BJ (cell line): ENCODE results near the gene DAB2IP. TPM values are rescaled to one million over a fixed set of nuclear protein-coding genes. Genes with fewer than 3 reads are reported as not detected.

ENCODE experiments used
- CTCF ChIA-PET: fragments of 350-600 bp; formaldehyde crosslinking; extraction: SDS; loops from one replicate; lab custom pipeline; 2021; ENCODE audit warnings: antibody characterized with exemption, inconsistent platforms; lab: Yijun Ruan, JAX
- POLR2A ChIA-PET: fragments of 300-600 bp; sonication (Branson Sonifier 250); formaldehyde crosslinking; extraction: SDS; loops from one replicate; lab custom pipeline; 2021; ENCODE audit warnings: antibody characterized with exemption; lab: Charles Lee
- DNase-seq: peaks from one replicate; pipeline ENCODE4 v3.0.0-alpha.2; 2011; ENCODE audit warnings: low read depth
- H3K27me3 ChIP-seq: 2 replicates; pipeline ENCODE4 v1.6.0; 2011; ENCODE audit warnings: low read length; ENCODE audit not compliant: control insufficient read depth, insufficient read depth
- H3K36me3 ChIP-seq: 2 replicates; pipeline ENCODE4 v1.5.1; 2011; ENCODE audit warnings: low read length; ENCODE audit not compliant: control insufficient read depth, insufficient read depth
- H3K4me3 ChIP-seq: 2 replicates; pipeline ENCODE4 v1.5.1; 2011; ENCODE audit warnings: low read depth, mild to moderate bottlenecking, control low read depth, low read length
- polyA plus RNA-seq: library from polyadenylated mRNA; depleted of rRNA; stranded (reverse); fragments of >200 nt; gene quantifications from 2 replicates; pipeline ENCODE4 v1.2.3, GENCODE V29; 2011
- TF ChIP-seq, protein P1 (sequence below): IDR thresholded peaks from 2 replicates; pipeline ENCODE4 v1.5.1; 2011; ENCODE audit warnings: low read depth, mild to moderate bottlenecking, control low read depth, inconsistent platforms, low read length, moderate library complexity; ENCODE audit not compliant: insufficient read depth

Gene DAB2IP
- polyA plus RNA-seq, 1 experiment, result 38.1 TPM

DNA sequence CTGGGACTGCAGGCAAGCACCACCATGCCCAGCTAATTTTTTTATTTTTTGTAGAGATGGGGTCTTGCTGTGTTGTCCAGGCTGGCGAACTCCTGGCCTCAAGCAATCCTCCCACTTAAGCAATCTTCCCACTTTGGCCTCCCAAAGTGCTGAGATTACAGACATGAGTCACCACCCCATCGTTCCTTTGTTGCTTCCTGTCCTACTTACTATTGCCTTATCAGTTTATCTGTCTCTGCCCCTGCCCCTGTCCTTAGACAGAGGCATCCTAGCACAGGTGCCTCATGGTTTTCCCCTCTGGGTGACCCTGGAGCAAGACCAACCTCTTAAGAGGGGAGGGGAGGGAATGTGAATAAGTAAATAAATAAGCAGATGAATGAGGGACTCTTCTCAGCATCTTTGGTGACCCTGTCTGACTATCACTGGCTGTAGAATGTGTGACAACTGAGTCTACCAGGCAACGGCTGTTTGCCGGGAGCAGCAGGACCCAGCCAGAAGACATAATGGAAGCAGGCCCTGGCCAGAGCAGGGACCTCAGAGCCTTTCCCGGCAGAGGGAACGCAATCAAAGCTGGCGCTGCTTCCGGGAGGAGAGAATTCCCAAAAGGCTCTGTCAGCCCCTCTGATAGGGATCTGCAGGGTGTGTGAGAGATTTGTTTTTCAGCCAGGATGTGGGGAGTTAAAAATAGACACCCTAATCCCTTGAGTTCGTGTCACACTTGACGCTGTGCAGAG, 43.8 kb upstream of the DAB2IP start:
- TF ChIP-seq, protein P1, sequence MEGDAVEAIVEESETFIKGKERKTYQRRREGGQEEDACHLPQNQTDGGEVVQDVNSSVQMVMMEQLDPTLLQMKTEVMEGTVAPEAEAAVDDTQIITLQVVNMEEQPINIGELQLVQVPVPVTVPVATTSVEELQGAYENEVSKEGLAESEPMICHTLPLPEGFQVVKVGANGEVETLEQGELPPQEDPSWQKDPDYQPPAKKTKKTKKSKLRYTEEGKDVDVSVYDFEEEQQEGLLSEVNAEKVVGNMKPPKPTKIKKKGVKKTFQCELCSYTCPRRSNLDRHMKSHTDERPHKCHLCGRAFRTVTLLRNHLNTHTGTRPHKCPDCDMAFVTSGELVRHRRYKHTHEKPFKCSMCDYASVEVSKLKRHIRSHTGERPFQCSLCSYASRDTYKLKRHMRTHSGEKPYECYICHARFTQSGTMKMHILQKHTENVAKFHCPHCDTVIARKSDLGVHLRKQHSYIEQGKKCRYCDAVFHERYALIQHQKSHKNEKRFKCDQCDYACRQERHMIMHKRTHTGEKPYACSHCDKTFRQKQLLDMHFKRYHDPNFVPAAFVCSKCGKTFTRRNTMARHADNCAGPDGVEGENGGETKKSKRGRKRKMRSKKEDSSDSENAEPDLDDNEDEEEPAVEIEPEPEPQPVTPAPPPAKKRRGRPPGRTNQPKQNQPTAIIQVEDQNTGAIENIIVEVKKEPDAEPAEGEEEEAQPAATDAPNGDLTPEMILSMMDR, result no peak
- no peaks in the 10 kb centered on the region for H3K36me3 ChIP-seq
- H3K27me3 ChIP-seq, result no peaks in the 10 kb centered on the region
- ChIA-PET CTCF (interaction anchor here (1.0 to 1.6 kb wide), 2 partner anchors 9 to 57 kb away, joined by 4 read pairs; no protein-coding TSS in a partner anchor), POLR2A (no interaction called here)
- DNase-seq, result no peak
- H3K4me3 ChIP-seq, result no peak overlapping the region

DNA sequence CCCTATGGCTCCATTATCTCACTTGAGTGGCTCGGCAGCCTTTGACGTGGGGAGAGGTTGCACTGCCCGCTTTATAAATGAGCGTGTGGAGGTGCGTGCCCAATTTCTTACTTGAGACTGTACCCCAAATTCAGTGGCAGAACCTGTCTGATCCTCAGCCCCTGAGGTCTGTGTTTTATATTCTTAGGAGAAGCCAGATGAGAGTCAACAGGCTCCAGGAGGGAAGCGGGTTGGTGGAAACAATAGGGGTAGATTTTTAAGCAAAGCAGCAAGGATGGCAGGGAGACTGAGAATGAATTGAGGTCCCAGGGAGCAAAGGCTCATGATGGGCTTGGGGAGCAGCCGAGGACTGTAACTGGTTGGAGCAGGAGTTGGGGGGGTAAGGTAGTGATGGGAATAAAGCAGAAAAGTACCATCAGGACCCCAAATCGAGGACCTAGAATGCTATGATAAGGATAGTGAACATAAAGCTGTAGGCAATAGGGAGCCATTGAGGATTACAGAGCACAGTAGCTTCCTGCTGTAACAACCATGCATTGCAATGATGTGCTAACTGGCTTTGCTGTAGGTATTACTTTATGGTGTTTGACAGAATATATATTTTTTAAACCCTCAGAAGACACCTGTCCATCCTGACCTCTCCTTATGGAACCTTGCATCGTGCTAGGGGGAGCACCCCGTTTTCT, 43.1 kb upstream of the DAB2IP start:
- Histone ChIP-seq H3K4me3 (no peak overlapping the region), H3K36me3 (no peaks in the 10 kb centered on the region), H3K27me3 (peaks cover 3% of the 10 kb centered on the region)
- DNase-seq, result no peak
- ChIA-PET POLR2A (no interaction called here), CTCF (interaction anchor here (0.7 to 5.3 kb wide), 4 partner anchors 9 to 37 kb away, joined by 3 to 30 read pairs (median 4); no protein-coding TSS in a partner anchor)
- TF ChIP-seq, protein P1, result no peak

DNA sequence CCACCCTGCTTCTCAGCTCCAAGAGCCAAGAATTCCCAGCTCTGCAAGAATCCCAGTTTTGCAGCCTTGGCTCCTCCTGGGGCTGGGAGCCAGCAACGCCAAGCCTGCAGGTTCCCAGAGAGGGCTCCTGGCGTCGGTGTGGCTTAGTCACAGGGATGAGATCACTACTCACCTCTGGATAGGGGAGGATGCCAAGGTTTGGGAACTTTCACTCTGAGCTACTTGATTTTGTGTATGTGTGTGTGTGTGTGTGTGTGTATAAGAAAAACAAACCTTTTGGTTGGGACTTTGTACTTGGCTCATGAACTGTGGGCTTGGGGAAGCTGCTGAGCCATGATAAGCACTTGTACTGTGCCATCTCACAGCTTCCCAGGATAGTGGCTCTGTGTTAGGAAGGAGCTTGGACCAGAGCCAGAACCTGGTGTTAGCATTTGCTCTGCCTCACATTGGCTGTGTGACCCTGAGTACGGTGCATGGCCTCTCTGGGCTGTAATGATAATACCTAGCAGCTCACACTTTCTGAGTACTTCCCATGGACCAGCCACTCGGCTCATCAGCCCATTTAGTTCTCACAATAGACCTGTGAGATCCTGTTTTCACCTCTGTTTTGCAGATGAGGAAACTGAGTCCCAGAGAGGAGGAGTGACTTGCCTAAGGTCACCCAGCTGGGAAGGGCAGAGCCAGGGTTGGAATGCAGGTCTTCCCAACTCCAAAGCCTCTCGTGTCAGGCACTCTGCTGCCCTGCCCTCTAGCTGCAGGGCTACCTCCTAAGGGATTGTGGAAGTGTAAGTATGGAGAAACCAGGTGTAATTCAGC, 41.4 kb upstream of the DAB2IP start:
- H3K27me3 ChIP-seq, result peaks cover 4% of the 10 kb centered on the region
- ChIA-PET CTCF (interaction anchor here (1.3 to 5.3 kb wide), 4 partner anchors 11 to 64 kb away, joined by 6 to 30 read pairs (median 11); no protein-coding TSS in a partner anchor), POLR2A (no interaction called here)
- no peak for DNase-seq
- H3K36me3 ChIP-seq, result no peaks in the 10 kb centered on the region
- TF ChIP-seq, protein P1, result no peak
- H3K4me3 ChIP-seq, result no peak overlapping the region

DNA sequence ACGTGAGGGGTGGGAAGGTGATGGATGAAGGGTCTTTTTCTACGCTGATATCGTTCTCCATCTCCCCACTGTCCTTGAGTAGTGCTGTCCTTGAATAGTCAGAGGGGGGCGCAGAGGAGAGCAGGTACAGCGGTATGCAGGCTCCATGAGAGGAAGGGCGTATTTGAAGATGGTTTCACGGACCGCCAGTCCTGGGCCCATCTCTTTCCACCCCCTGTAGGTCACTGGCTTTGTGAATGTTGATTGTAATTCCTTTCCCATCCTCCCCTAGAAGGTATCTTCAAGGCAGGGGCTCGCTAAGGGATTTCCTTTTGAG, 40.8 kb upstream of the DAB2IP start:
- no peak for DNase-seq
- H3K36me3 ChIP-seq, result no peaks in the 10 kb centered on the region
- no peak overlapping the region for H3K4me3 ChIP-seq
- ChIA-PET POLR2A (no interaction called here), CTCF (interaction anchor here (1.0 to 5.3 kb wide), 4 partner anchors 10 to 60 kb away, joined by 3 to 30 read pairs (median 11); no protein-coding TSS in a partner anchor)
- peaks cover 4% of the 10 kb centered on the region for H3K27me3 ChIP-seq
- TF ChIP-seq, protein P1, result no peak
